ENCODE results near the gene TNFSF13B.

TNFSF13B gene

GRCh38 chr13:108350579-108350978, 81.1 kb downstream of the TNFSF13B start:
- DNase-seq: no peak

DNA sequence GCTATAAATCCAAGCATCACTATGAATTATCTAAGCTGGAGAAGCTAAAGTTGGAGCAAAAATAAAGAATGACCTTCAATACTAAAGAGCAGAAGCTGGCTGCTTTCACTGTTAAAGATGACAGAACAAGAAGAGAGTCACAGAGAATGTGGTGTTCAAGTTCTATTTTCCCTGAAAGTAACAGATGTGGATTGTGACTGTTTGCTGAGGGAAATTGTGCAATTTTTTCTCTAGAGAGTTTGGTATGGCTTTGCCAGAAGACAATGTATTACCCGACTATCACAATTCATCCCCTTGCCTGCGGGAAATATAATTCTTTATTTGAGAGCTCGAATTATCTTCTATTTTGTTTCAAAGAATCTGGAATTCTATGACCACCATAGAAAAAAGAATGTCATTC, 83.1 kb downstream of the TNFSF13B start:
- no peak for DNase-seq

GRCh38 chr13:108357228-108357627, 87.7 kb downstream of the TNFSF13B start:
- no peak for DNase-seq

Data from T-helper 1 cell (primary cell).